ENCODE measurements around the gene QDPR. TPM values are rescaled to one million over a fixed set of nuclear protein-coding genes. Genes with fewer than 3 reads are reported as not detected.

Gene QDPR
- total RNA-seq, 2 experiments from 2014 or later: 26.8 TPM

Other genes with a start within 250 kb of the QDPR start
- not detected for gene CLRN2, start 3.1 kb upstream of the QDPR start, total RNA-seq
- gene LAP3, start 65.1 kb upstream of the QDPR start, total RNA-seq: 100 to 1,000 TPM; 142 to 149 TPM
- gene MED28, start 102.6 kb upstream of the QDPR start, total RNA-seq: 10 to 100 TPM; 53.7 to 53.8 TPM

All from activated CD4-positive, alpha-beta T cell treated with anti-CD3 and anti-CD28 coated beads, Interleukin-2, amount 10 ng/mL, durations not matched to agents 7 days and 5 days (primary cell).